HG02973 (cell line): ENCODE data around the gene ADARB2.

Source experiments
- ATAC-seq: cut with Tn5 transposase; IDR thresholded peaks from one replicate; pipeline ENCODE4 v1.9.1; 2021; ENCODE audit warnings: moderate library complexity; ENCODE audit not compliant: unreplicated experiment

ADARB2 gene

DNA sequence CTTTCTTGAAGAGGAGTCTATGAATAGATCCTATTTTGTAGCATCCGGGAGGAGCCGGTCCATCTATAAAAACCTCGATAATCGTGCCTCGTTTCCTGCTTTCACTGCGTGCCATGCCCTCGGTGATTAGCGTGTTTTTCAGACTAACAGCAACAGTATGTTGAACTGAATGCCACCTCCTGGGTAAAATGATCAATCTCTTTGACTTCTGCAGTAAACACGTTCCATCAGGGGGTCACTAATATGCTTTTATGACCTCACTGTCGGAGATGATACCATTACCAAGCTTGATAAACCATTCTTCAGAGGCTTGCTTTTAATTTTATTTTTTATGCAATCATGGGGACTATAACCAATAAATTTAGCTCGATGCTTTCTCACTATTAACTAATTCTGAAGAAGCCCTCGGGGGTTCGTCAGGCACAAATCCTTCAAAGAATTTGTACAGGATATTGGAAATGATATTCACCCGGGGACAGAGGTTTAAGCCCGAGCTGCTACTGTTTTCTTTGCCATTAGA lies 228.3 kb downstream of the ADARB2 start:
- no peak for ATAC-seq

DNA sequence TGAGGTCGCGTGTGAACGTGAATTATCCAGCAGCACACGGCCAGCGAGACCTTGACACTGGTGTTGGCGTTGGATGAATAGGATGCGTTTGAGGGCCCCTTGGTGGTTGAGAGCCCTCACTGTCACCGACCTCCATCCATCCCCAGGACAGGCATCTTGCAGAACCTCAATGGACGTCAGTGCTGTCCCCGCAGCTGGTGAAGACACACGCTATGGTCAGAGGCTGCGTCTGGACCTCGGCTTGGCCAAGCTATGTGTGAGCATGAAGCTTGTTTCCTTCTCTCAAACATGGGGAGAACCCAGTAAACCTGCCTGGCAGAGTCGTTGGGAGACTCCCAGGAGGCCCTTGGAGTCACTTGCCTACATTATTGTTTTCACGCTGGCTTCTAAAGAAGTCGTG lies 229.2 kb downstream of the ADARB2 start:
- no peak for ATAC-seq

DNA sequence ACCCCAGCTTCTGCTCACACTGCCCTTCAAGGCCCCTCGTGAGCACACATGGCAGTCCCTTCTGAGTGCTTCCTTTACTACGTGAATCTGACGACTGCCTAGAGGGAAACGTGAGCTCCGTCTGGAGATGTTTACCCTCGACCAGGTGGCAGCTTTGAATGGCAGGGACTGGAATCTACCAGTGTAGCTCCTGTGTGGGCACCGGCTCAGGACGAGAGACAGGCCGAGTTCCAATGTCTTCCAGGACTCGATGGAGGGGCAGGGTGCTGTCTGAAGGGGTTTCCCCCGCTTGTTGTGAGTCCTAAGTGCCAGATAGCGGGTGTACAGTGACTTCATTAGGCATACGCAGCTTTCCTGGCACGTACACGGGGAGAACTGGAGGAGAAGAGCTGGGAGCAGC lies 229.9 kb downstream of the ADARB2 start:
- no peak for ATAC-seq

DNA sequence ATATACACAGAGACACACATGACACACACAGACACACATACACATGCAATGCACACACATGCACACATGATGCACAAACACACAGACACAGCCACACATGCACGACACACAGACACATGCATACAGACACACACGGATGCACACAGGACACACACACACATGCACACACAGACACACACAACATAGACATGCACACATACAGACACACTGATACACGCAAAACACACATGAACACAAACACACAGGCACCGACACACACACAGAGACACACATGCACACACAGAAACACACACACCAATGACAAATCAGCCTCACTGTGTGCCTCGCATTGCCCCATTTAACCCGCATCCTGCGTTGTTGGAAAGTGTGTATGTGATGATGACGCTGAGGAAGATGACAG lies 232.4 kb downstream of the ADARB2 start:
- no peak for ATAC-seq

DNA sequence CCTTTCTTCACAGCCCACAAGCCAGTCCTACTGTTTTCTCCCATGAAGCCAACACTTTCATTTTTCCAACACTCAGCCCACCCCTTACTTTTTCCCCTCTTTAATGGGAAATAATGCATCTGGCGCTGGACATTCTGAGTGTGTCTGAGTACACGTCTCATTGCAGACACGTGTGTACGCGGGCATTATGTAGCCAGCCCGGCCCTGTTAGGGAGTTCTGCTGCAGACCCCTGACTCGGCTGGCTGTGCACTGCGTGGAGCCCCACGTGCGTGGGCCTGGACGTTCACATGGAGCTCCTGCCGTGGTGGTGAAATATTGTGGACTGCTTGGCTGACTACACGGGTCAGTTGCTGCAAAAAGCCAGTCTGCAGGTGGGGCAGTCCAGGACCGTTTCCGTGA lies 233.0 kb downstream of the ADARB2 start:
- ATAC-seq: no peak

DNA sequence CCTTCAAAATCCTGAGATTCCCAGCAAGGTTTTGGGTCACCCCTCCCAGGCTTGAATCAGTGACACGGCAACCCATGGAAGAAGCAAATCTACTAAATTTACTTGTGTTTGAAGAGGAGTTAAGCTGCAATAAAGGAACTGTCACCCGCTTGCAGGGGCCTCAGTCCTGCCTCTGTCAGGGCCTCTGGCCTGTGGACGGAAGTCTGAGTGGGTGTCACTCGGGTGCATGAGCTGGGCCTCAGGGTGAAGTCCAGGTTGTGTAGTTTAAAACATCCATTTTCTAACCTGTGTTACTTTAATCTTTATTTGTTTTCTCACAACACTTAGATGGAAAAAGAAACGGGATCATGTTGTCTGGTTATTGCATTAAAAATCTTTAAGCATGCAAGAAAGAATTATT lies 234.9 kb downstream of the ADARB2 start:
- no peak for ATAC-seq

DNA sequence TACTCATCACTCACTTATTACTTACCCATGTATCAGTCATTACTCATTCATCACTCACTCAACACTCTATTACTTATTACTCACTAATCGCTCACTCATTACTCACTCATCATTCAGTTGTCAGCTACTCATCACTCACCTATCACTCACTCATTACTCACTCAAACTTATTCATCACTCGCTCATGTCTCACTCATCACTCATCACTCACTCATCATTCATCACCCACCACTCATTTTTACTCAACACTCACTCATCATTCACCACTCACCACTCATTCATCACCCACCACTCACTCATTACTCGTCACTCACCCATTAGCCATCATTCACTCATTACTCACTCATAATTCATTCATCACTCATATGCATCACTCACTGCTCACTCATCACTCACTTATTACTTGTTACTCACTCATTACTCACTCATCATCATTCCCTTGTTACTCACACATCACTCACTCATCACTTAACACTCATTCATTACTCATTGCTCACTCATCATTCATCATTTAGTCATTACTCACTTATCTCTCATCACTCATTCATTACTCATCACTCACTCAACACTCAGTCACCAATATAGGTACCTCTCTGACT lies 237.9 kb downstream of the ADARB2 start:
- ATAC-seq: no peak

DNA sequence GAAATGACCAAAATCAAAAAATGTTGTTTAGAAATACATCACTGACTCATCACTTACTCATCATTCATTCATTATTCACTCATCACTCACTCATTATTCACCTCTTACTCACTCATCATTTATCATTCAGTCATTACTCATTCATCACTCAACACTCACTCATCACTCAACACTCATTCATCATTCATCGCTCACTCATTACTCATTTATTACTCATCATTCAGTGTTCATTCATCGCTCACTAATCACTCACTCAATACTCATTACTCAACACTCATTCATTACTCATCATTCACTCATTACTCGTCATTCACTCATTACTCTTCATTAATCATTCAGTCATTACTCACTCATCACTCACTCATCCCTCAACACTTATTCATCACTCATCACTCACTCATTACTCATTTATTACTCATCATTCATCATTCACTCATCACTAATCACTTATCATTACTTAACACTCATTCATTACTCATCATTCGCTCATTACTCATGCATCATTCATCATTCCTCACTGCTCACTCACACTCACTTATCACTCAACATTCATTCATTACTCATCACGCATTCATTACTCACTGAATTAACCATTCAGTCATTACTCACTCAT lies 238.5 kb downstream of the ADARB2 start:
- no peak for ATAC-seq

DNA sequence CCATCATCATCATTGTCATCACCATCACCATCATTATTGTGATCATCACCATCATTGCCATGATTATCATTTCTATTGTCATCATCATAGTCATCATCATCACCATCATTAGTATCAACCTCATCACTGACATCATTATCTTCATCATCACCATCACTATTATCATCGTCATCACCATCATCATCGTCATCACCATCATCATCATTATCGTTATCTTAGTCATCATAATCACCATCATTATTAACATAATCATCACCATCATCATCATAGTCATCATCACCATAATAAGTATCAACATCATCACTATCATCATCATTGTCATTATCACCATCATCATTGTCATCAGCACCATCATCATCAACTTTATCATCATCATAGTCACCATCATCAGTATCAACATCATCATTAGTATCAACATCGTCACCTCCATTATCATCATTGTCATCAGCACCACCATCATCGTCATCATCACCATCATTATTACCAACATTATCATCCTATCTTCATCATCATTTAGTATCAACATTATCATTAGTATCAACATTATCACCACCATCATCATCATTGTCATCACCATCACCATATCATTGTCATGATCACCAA lies 241.3 kb downstream of the ADARB2 start:
- no peak for ATAC-seq

DNA sequence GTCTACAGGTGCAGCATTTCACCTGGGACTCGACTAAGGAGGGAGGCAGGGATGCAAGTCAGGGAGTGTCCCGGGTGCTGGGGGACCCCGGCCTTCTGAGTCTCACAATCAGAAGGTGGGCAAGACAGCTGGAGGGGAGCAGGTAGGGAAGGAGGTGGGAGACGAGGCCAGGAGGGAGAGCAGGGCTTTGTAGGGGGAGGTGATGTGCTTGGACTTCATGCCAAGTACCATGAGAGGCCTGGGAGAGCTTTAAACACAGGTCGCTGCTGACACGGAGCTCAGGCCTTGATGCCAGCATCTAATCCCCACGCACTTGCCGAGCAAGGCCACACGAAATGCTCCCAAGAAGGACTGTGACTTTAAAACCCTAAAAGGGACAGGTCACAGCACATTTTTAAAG lies 244.7 kb downstream of the ADARB2 start:
- no peak for ATAC-seq

DNA sequence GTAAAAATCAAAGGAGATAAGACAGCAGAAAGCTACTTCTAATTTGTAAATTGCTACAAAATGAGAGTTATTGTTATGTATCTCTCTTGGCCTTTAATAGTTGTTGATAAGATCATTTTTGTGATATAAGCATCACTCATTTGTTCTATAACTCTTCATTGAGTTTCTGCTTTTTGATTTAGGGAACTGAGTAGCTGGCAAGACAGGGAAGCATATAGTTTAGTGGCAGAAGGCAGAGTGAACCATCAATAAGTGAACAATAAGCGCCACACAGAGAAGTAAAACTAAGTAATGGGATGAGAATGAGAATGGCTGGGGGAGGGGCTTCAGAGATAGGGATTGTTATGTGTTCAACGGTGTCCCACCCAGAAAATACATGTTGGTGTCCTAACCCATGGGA lies 245.4 kb downstream of the ADARB2 start:
- ATAC-seq: no peak

DNA sequence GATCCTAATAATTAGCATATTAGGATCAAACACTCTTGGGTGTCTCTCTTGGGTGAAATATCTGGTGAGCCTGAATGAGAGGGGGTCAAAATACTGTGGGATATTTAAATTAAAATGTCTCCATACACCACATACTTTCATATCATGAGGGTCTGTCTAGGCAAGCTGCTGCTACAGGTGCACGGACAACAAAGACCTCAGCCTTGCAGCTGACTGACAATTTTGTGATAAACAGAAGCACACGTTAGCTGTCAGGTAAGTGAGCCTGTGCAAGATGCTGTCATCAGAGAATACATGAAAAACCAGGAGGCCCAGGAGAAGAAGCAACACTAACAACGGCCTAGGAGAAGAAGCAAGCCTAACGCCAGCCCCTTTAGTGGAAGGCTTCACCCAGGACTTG lies 247.5 kb downstream of the ADARB2 start:
- no peak for ATAC-seq

DNA sequence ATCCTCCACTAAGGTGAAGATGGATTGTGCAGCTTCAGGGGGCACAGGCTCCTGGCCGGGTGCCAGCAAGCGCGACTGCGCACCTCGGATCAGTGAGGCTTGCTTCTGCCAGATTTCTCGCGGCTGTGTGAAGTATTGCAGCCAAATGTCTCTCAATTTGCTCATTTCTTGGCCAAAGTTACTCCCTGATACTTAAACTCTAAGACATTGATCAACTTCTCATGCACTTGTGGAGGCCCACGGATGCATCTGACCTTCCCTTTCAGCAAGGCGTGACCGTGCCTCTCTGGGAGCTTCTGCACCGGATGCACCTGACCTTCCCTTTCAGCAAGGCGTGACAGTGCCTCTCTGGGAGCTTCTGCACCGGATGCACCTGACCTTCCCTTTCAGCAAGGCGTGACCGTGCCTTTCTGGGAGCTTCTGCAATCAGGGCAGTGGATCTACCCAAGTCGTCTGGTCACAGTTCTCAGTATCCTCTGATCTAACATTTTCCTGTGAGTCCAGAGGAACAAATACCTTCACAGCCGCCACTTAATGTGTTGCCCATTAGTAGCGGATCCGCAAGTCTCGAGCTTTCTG lies 248.3 kb downstream of the ADARB2 start:
- ATAC-seq: no peak

DNA sequence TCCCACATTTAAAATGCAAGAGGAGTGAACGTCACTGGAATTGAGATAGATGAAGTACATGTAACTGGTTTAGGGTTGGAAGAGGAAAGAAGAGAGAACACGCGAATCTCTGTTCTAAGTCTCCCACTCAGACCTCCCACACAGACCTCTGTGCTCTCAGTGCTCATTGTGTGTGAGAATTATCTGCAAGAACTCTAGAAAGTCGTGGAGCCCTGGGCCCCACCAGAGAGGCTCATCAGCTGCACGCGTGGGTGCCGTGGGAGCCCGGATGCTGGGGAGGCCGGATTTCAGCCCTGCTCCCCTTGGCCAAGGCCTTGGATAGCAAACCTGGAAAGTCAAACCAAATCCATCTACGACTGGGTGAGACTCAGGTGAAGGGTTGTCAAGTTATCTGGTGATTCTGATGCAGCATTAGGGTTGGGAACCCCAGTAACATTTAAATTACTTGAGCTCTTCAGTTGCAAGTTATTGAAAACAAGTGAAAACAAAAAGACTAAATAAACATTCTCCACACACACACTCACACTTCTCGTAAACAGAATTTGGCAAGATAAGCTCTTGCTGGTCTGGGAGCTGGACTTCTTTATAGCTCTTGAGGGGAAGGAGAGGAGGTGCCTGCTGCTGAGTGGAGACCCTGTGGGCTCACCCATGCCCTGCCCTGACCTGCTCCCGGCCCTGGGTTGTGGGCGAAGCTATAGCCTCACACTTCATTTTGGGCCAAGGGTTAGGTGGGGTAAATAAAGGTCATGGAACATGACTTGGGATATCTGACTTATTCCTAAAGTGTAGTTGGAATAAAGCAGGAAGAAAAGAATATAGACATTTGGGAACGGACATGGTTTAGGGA lies 250.3 kb downstream of the ADARB2 start:
- no peak for ATAC-seq

DNA sequence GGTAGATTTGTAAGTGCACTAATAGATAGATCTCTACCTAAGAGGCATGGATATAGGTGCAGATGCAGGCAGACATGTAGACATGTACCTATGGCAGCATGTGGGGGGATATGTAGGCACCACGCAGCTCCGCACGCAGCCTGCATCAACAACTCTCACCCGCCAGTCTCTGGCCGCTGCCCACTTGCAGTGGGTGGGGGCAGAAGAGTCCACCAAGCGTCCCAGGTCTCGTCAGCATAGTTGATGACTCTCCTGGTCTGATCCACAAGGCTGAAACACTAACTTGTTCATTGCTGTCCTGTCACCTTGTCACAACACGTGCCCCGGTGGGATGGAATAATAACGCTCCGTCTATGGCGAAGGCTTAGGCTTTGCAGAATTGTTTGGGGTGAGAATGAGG lies 252.0 kb downstream of the ADARB2 start:
- no peak for ATAC-seq

DNA sequence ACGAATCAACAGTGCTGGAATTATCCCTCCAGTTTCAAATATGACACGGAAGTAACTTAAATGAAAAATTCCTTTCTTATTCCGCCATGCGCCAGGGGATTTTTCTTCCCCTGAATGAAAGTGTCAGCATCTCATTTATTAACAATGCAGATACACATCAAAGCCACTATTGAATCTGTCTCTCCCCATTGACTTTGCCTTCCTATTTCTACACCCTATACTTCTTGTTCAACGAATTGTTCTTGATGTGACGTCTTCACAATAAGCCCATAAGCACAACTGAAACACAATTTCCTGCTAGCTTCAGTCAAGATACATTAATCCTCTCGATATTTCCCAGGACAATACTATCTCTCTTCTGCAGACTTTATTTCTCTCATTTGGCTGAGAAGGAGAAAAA lies 253.5 kb downstream of the ADARB2 start:
- no peak for ATAC-seq

DNA sequence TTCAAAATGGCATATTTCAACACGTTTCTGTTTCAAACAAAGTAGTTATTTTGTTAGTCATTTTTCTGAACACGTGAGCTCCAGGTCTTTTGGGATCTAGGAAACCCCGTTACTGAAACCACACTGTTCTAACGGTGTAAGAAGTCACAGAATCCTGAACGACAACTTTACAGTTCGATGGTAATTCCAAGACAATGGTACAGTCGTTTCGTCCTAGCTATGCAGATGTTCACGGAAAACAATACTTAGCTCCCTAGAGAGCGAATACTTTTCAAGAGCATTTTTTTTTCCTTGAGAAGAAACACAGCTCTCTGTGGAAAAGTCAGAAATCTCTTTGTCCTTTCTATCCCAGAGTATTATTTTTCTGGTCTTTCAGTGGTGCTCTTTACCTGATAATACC lies 254.1 kb downstream of the ADARB2 start:
- no peak for ATAC-seq

DNA sequence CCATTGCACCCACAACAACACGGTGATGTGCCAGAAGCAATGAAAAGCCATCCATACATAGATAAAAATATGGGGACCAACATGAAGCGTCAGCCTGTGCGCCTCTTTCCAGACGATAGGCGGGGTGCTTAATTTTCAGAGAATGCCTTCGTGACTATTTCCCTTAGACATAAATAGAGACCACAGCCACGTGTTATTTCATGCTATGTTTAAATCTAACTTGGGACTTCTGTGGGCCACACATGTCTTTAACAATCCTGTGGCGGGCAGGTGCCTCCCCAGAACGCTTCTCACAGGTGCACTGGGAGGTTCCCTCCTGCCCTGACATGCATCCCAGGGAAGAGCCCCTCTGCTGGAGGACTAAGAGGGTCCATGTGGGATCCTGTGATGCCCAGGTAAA lies 259.7 kb downstream of the ADARB2 start:
- ATAC-seq: no peak

DNA sequence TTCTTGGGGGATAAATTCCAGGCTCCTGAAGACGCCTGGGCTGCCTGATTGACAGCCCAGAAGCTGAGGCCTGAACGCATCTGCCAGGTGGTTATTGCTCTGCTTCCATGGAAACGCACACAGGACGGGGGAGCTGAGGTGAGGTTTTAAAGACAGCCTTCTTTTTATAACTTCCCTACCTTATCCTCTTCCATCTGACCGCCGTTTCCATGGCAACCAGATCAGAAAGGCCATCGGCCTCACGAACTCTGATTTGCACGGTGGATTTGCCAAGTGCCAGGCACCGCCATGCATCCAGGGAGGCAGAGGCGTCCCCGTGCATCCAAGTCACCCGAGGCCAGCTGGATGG lies 260.9 kb downstream of the ADARB2 start:
- ATAC-seq: no peak

DNA sequence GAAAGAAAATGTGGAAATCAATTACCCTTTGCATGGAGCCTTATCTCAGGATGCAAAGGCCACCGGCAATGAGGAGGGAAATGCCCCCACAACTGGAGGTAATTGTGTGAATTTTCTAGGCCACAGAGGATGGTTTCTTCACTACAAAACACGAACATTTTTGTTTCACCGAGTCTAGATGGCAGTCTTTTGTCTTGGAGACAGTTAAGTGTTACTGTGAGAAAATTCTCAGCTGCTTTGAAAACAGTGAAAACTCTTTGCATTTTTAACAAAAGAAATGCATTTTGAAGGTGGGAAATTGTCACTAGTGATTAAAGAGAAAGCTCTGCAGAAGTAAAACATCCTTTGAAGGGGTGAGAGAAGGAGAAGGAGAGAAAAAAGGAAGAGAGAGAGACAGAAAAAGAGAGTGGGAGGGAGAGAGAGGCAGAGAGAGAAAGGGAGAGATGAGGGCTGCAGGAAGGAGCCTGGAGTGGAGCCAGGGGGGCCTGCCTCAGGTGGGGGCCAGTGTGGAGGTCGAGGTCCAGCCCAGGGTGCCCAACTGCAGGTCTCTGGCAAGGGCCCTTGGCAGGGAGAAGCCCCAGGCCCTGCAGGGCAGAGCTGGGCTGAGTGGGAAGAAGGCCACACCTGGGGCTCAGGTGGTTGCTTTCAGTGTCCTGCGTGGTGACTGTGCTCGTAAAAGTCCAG lies 261.4 kb downstream of the ADARB2 start:
- ATAC-seq: no peak

DNA sequence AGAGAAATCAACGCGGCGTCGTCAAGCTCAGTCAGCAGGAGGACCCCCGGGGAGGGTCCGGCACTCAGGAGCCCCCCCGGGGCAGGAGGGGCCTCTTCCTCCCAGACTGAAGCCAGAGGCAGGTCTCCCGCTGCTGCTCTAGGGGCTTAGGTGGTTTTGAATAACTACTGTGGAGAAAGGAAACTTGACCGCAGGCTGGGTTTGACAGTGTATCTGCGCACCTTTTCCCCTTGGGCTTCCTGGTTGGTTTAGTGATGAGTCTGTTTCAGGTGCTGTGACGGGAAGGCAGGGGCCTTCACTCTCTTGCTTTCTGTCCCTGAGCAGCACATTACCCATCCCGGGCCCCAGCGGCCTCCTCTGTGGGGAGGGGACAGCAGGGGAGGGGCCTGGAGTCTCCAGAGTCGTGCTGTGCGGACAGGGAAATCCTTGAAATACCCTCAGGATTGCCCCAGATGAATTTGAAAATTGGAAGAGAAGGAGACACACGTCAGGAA lies 262.2 kb downstream of the ADARB2 start:
- ATAC-seq: no peak
